Body of pancreas (tissue), 4 donors: ENCODE results near the gene C8G.

ENCODE experiments used
- POLR2A ChIP-seq, 3 donors: fragments of 450-650 bp; IDR thresholded peaks; one replicate each; pipeline ENCODE4 v1.6.1; 2016; ENCODE audit warnings: antibody characterized with exemption in 3 of 3, mild to moderate bottlenecking in 2 of 3
- TF ChIP-seq, protein P1 (sequence below), 7 experiments: fragments of 450-650 bp in 4 of 7; fragments of 200-600 bp in 3 of 7; sonication (generic) in 3 of 7; IDR thresholded peaks; one replicate each; pipeline ENCODE4 v1.5.1; 2016 to 2019; ENCODE audit warnings: antibody characterized with exemption in 7 of 7

DNA sequence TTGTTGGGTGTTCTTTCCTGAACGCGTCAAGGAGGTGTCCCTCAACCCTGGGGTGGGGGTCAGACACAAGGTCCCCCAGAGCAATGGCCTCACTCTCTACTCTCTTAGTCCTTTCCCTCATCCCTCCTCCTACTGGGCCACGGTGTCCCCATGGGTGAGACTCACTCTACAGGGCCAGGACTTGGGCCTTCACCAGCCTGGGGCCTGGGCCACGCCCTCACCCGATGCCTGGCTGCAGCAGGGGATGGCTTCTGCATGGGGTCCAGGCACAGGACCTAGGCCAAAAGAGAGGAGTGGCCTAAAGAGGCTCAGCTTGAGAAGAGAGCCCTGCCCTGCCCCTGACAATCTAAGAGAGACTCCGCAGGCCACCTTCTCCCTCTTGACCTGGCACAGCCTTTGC is 12.9 kb downstream of the C8G start:
- TF ChIP-seq, protein P1, sequence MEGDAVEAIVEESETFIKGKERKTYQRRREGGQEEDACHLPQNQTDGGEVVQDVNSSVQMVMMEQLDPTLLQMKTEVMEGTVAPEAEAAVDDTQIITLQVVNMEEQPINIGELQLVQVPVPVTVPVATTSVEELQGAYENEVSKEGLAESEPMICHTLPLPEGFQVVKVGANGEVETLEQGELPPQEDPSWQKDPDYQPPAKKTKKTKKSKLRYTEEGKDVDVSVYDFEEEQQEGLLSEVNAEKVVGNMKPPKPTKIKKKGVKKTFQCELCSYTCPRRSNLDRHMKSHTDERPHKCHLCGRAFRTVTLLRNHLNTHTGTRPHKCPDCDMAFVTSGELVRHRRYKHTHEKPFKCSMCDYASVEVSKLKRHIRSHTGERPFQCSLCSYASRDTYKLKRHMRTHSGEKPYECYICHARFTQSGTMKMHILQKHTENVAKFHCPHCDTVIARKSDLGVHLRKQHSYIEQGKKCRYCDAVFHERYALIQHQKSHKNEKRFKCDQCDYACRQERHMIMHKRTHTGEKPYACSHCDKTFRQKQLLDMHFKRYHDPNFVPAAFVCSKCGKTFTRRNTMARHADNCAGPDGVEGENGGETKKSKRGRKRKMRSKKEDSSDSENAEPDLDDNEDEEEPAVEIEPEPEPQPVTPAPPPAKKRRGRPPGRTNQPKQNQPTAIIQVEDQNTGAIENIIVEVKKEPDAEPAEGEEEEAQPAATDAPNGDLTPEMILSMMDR (IDR thresholded peaks at IDR 0.05): no peak
- TF ChIP-seq POLR2A (IDR thresholded peaks at IDR 0.05): no peak
